Measurements from ENCODE around the gene UBAC2. TPM values are rescaled to one million over a fixed set of nuclear protein-coding genes. Genes with fewer than 3 reads are reported as not detected.

UBAC2 gene
- total and polyA plus RNA-seq, 2 of the 8 experiments (the other 6 are each of a cell fraction or from before 2014, with no cell fraction given): 75.9 to 76.9 TPM

DNA sequence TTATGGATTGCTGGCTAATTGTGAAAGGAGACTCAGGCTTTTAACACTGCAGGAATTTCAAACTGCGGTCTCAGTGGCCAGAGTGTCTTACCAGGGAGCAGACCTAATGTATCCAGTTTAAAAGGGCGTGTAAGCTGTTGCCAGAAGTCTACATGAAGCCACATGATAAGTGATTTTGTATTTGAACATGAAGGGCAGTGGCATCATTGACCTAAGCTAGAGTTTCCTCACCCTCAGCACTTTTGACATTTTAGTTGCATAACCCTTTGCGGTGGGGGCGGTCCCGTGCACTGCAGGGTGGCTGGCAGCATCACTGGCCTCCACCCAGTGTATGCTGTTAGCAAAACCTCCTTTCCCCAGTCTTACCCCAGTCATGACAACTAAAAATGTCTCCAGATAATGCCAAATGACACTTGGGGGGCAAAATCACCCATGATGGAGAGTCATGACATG, 81.2 kb downstream of the UBAC2 start (continued):
- no peak for TF ChIP-seq BRCA1 (IDR thresholded peaks at IDR 0.05; ENCODE audit: low read depth, low read length)
- TF ChIP-seq CBX5 (IDR thresholded peaks at IDR 0.05; ENCODE audit: low read depth, low read length): no peak
- no peak for TF ChIP-seq SIN3A (conservative IDR thresholded peaks at IDR 0.05 in 1 of 2, IDR thresholded peaks at IDR 0.05 in 1 of 2; ENCODE audit: low read depth in 1 of 2, low read length in 2 of 2)
- no peak for TF ChIP-seq CREB1 (IDR thresholded peaks at IDR 0.05)
- no peak for TF ChIP-seq TBP (IDR thresholded peaks at IDR 0.05; ENCODE audit: low read depth, low read length)
- no peak for TF ChIP-seq POLR2A (IDR thresholded peaks at IDR 0.05; ENCODE audit: control extremely low read depth in 1 of 2, low read depth in 2 of 2, low read length in 2 of 2)
- TF ChIP-seq POLR2AphosphoS5 (IDR thresholded peaks at IDR 0.05; ENCODE audit: low read depth, low read length): no peak
